Measurements from ENCODE around the gene KCNJ16.
A peak's percentile ranks its signal among the peaks of the same experiment; 100 is the strongest.

DNA sequence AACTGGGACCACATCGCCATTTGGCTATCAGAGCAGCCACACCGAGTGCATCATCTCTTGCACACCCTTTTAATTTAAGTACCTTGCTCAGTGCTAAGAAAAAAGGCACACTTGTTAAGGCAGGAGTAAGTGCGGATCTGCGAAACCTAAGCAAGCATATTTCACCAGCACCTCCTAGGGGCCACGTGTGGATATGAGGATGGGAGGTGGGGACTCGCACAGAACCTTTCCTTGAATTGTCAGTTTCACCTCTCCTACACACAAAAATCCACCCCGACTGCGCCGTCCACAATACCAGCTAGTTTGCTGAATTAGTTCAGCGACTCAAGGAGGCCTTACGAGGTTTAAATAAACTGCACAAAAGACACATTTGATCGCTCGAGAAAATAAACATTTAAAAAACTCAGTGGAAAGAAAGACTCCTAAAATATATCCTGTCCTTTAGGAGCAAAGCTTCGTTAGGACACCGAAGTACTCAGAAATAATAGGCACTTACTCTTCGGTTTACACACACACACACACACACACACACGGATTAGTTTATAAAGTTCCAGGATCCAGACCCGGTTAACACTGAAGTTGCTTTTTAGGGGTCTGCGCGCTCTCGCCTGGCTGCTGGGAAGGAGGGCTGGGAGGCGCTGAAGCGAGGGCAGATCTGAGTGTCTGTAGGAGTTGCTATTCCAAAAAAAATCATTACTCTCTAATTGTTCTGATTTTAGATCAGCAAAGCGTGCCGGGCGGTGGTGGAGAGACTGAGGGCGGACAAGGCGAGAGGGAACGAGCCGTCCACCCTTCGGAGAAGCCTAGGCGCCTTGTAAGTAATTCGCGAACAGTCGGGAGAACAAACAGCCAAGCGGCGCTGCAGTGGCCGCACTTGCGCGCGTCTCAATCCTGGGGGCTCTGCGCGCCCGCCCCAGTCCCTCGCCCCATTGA lies 93.3 kb downstream of the KCNJ16 start:
- TF ChIP-seq CTCF (conservative IDR thresholded peaks at IDR 0.05; ENCODE audit: low read depth, low read length) (peak; percentile 73), EZH2 (IDR thresholded peaks at IDR 0.05; ENCODE audit: borderline replicate concordance, low read depth, low read length, poor library complexity, severe bottlenecking) (peak; percentile 73)

Data from A673 (cell line).